AG04449 (cell line): Measurements from ENCODE around the gene PTPRE.

Experiments
- CTCF ChIA-PET: fragments of 350-600 bp; formaldehyde crosslinking; extraction: SDS; loops from one replicate; lab custom pipeline; 2021; ENCODE audit warnings: antibody characterized with exemption; lab: Yijun Ruan, JAX
- POLR2A ChIA-PET: fragments of 400-600, 350-600 bp; formaldehyde crosslinking; extraction: SDS; loops from one replicate; lab custom pipeline; 2020; ENCODE audit warnings: antibody characterized with exemption, inconsistent platforms; lab: Yijun Ruan, JAX
- DNase-seq: peaks from one replicate; pipeline ENCODE4 v3.0.0-alpha.2; 2010; ENCODE audit warnings: low read depth, low spot score
- H3K4me3 ChIP-seq: 2 replicates; pipeline ENCODE4 v1.5.1; 2011; ENCODE audit warnings: low read depth, mild to moderate bottlenecking, control low read depth, low read length
- TF ChIP-seq, protein P1 (sequence below): IDR thresholded peaks from one replicate; pipeline ENCODE4 v1.5.1; 2011; ENCODE audit warnings: mild to moderate bottlenecking, moderate library complexity, low read length, control low read depth, inconsistent platforms; ENCODE audit not compliant: insufficient read depth; ENCODE audit errors: missing control alignments

Gene PTPRE

DNA sequence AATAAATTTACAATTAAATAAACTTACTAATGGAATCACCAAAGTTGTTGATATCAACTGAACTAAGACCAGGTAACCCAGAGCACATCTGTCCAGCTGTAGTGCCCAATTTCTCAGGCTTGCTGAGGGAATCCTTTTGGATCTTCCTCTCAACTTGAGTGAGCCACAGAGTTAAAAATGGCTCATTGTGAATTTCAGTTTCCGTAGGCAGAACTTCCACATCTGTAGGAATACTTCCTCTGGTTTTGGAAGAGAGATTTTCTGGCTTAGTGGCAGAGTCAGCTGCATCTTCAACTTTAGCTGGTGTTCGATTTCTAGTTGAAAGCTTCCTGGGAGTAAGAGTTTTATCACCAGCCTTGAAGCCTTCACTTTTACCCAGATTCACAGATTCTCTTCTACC is 208.0 kb downstream of the PTPRE start:
- POLR2A ChIA-PET: no interaction called here
- CTCF ChIA-PET: interaction anchor here (2.5 kb wide), 2 partner anchors 10 to 36 kb away, joined by 6 to 9 read pairs; no protein-coding TSS in a partner anchor
- H3K4me3 ChIP-seq: no peak overlapping the region
- TF ChIP-seq, protein P1, sequence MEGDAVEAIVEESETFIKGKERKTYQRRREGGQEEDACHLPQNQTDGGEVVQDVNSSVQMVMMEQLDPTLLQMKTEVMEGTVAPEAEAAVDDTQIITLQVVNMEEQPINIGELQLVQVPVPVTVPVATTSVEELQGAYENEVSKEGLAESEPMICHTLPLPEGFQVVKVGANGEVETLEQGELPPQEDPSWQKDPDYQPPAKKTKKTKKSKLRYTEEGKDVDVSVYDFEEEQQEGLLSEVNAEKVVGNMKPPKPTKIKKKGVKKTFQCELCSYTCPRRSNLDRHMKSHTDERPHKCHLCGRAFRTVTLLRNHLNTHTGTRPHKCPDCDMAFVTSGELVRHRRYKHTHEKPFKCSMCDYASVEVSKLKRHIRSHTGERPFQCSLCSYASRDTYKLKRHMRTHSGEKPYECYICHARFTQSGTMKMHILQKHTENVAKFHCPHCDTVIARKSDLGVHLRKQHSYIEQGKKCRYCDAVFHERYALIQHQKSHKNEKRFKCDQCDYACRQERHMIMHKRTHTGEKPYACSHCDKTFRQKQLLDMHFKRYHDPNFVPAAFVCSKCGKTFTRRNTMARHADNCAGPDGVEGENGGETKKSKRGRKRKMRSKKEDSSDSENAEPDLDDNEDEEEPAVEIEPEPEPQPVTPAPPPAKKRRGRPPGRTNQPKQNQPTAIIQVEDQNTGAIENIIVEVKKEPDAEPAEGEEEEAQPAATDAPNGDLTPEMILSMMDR: no peak
- DNase-seq: no peak

DNA sequence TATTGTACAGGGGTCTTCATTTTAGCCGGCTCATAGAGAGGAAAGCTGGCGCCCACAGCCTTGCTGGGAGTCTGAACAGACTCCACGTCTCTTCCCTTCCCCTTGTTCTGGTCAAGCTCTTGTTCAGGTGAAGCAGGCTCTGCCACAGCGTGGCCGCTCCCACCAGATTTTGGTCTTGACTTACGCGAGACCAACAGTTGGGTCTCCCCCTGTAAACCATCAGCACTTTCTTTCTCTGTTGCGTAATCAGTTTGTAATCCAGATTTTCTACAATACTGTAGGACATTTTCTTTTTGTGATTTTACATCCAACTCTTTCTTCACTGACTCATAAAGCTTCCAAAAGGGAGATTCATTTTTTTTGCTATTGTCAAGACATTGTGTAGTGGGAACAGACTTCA is 208.5 kb downstream of the PTPRE start:
- ChIA-PET POLR2A (no interaction called here), CTCF (interaction anchor here (0.8 to 2.5 kb wide), 5 partner anchors 10 to 46 kb away, joined by 3 to 9 read pairs (median 4); no protein-coding TSS in a partner anchor)
- TF ChIP-seq, protein P1: no peak
- DNase-seq: no peak
- no peak overlapping the region for H3K4me3 ChIP-seq

DNA sequence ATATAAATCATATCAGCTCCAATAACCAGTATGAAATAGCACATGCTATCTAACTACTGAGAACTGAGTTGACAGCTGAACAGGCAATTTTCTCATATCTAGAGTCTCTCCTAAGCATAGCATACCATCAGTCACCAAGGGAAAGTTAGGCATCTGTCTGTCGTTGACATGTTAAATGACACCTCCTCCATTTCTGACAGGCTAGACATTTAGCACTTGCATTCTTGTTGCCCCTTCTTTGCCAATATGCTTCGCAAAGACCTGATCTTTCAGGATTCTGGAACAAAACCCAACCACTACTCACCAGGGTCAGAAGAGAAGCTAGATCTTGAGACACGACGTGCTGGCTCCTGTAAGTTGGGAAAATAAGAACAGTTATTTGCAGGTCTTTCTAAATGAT is 209.3 kb downstream of the PTPRE start:
- no peak for DNase-seq
- H3K4me3 ChIP-seq: no peak overlapping the region
- ChIA-PET CTCF (interaction anchor here (0.9 to 2.5 kb wide), 4 partner anchors 9 to 46 kb away, joined by 3 to 9 read pairs (median 5); no protein-coding TSS in a partner anchor), POLR2A (no interaction called here)
- TF ChIP-seq, protein P1: no peak

DNA sequence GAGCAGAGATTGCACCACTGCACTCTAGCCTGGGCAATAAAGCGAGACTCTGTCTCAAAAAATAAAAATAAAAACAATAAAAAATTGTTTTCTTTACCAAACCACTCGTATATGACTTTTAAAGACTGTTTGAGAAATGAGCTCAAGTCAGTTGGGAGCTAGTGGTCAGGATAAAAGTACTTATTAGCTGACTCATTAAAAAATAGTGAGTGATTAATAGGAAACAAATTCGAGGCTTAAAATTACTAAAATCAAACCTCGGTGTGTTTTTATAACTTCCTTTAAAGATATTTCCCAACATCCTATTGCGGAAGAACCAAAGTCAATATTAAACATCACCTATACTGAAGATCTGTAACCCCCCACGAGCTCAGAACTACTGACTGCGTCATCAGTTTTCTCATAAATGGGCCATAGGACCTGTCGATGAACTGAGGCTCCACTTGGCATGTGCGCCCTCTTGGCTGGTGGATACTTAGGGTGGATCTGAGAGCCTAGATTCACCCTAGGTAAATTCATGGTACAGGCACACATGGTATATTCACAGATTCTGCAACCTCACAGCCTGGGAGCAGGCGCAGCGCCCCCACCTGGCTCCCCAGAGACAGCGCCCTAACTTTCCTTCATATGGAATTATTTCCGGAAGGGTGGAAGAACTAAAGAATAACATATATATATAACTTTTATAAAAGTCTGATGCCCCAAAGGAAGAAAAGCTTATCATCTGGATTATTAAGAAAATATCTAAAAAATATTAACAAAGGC is 210.1 kb downstream of the PTPRE start:
- ChIA-PET POLR2A (no interaction called here), CTCF (interaction anchor here (0.7 to 2.5 kb wide), 5 partner anchors 8 to 47 kb away, joined by 3 to 9 read pairs (median 4); no protein-coding TSS in a partner anchor)
- no peak overlapping the region for H3K4me3 ChIP-seq
- no peak for DNase-seq
- TF ChIP-seq, protein P1: no peak

DNA sequence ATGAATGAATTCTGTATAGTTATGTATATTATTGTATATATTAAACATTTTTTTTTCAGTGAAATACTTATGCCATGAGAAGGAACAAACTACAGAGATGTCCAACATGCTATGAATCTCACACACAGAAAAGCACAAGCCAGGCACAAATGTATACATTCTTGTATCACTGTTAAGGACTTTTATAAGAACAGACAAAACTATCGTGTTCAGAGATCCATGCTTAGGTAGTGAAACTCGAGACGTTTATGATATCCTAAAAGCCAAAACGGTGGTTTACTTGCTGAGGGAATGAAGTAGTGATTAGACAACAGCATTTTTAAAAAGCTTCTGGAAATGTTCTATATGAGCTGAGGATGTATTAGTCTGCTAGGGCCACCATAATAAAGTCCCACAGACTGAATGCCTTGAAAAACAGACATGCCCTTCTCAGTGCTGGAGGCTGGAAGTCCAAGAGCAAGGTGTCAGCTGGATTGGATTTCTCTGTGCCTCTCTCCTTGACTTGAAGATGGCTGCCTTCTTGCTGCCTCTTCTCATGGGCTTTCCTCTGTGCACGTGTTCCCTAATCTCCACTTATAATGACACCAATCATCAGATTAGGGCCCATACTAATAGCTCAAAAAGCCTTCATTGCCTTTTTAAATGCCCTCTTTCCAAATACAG is 215.0 kb downstream of the PTPRE start:
- no peak overlapping the region for H3K4me3 ChIP-seq
- TF ChIP-seq, protein P1: no peak
- POLR2A ChIA-PET: no interaction called here
- CTCF ChIA-PET: interaction anchor here (1.3 to 1.4 kb wide), 2 partner anchors 29 to 53 kb away, joined by 4 read pairs; no protein-coding TSS in a partner anchor
- DNase-seq: no peak

DNA sequence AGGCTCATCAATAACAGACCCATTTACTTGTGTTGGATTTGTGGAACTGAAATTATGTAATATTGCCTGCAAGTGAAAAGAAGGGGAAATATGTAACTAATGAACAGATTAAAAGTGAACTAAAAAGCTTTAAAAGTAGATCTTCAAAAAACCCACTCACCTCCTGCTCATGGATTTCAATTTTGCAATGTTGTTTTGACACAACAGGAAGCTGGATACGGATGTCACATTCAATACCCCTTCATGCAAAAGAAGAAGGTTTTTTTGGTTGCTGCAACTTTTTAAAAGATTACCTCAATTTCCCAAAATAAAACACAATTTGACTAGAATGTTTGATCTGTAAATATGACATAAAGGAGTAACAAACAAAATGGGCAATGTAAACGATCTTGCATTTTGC is 216.0 kb downstream of the PTPRE start:
- DNase-seq: no peak
- TF ChIP-seq, protein P1: no peak
- no peak overlapping the region for H3K4me3 ChIP-seq
- ChIA-PET POLR2A (no interaction called here), CTCF (interaction anchor here (1.0 to 1.7 kb wide), 5 partner anchors 10 to 54 kb away, joined by 3 to 5 read pairs (median 4); no protein-coding TSS in a partner anchor)
